GM18868 (cell line): Measurements from ENCODE around the gene TYROBP.
"Not testable (repeated sequence)": the region's sequence is repeated elsewhere in the genome, so short reads cannot be mapped to it uniquely, and the experiment has no call there.

Experiments
- ATAC-seq: cut with Tn5 transposase; IDR thresholded peaks from one replicate; pipeline ENCODE4 v1.9.1; 2021; ENCODE audit warnings: mild to moderate bottlenecking, moderate library complexity; ENCODE audit not compliant: unreplicated experiment

The TYROBP gene

GRCh38 chr19:35932291-35932936, 24.3 kb upstream of the TYROBP start:
- ATAC-seq, result no peak

DNA sequence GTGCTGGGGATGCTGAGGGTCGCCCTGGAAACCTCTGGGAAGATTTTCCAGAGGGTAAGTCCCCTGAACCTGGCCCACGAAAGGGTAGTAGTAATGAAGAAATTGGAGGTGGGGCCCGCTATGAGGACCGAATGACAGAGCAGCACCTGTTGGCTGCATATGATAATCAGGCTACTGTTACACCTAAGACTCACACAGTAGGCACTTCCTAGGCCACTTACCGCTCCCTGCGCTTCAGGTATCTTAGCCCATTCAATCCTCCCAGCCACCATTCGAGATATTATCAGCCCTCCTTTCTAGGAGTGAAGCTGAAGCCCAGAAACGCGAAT, 23.7 kb upstream of the TYROBP start:
- no peak for ATAC-seq

- peak; percentile 91 for ATAC-seq
Observed at GRCh38 chr19:35931161-35931873, 23.2 kb upstream of the TYROBP start.

GRCh38 chr19:35929876-35930275, 21.8 kb upstream of the TYROBP start:
- no peak for ATAC-seq

- no peak for ATAC-seq
Observed at GRCh38 chr19:35928507-35928906, 20.4 kb upstream of the TYROBP start.

GRCh38 chr19:35925501-35925900, 17.4 kb upstream of the TYROBP start:
- no peak for ATAC-seq

DNA sequence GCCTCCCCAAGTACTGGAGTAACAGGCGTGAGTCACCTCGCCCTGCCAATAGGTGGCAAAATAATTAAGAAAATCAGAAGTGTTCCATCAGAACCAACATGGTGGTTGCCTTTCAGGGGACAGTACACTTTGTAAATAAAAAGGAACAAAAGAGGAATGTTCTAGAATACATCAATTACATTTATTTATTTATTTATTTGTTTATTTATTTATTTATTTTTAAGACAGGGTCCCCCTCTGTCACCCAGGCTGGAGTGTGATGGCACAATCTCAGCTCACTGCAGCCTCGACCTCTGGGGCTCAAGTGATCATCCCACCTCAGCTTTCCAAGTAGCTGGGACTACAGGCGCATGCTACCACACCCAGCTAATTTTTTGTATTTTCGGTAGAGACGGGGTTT, 12.9 kb upstream of the TYROBP start:
- ATAC-seq, result no peak

GRCh38 chr19:35919306-35919705, 11.2 kb upstream of the TYROBP start:
- no peak for ATAC-seq

DNA sequence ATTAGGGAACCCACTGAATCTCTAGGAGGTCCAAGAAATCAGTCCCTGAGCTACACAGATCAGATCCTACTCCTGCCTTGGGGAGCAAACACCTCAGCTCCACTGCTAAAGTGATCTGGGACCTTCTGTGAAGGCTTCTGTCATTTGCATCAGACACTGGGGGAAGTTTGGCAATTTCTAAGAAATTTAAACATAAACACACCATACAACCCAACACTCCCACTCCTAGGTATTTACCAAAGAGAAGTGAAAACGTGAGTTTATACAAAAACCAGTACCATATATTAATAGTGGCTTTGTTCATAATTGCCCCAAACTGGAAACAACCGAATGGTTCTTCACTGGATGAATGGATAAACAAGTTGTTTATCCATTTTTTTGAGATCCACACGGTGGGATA, 7.3 kb upstream of the TYROBP start:
- ATAC-seq, result no peak

- ATAC-seq, result no peak
Observed at GRCh38 chr19:35913589-35913988, 5.5 kb upstream of the TYROBP start.

DNA sequence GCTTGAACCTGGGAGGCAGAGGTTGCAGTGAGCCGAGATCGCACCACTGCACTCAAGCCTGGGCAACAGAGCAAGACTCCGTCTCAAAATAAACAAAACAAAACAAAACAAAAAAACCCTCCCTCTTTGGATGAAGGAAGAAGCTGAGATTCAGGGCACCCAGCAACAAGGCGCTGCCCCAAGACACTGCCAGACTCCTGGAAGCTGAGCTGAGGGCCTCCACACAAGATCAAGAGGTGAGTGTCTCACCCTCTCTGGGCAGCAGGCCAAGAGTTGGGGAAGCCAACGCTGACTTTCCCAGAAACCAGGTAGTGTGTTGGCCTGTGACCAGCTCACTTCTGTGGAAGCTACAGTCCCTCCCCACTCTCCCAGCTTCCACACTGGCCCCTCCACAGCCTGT, 3.7 kb upstream of the TYROBP start:
- no peak for ATAC-seq

DNA sequence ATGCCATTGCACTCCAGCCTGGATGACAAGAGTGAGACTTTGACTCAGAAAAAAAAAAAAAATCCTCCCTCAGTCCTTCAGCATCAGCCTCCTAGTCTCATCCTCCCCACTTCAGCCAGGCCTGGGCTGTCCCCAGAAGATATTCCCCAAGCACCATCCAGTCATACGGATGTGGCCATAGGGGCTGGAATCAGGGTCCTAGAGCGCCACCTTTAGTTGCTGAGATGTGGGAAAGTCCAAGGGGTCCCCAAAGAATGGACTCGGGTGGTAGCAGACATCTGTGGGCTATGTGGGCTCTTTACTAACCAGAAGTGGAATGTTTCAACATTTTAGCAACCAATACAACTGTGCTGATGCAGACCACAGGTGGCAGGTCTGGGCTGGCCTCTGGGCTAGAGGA, 3.1 kb upstream of the TYROBP start:
- no peak for ATAC-seq

GRCh38 chr19:35910355-35910754, 2.3 kb upstream of the TYROBP start:
- ATAC-seq, result not testable (repeated sequence)

DNA sequence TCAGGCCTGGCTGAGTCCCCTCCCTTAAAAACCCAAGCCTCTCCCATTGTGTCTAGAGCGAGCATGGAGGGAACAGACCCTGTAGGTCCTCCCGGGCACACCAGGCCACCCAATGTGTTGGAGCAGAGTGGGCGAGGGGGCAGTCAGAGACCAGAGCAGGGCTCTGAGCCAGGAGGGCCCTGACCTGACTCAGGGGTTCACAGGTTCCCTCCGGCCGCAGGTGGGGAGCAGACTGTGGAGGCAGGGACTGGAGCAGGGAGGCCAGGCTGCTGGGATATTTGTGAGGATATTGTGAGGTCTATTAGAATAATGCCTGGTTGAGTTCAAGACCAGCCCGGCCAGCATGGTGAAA, 1.6 kb upstream of the TYROBP start:
- ATAC-seq, result no peak

DNA sequence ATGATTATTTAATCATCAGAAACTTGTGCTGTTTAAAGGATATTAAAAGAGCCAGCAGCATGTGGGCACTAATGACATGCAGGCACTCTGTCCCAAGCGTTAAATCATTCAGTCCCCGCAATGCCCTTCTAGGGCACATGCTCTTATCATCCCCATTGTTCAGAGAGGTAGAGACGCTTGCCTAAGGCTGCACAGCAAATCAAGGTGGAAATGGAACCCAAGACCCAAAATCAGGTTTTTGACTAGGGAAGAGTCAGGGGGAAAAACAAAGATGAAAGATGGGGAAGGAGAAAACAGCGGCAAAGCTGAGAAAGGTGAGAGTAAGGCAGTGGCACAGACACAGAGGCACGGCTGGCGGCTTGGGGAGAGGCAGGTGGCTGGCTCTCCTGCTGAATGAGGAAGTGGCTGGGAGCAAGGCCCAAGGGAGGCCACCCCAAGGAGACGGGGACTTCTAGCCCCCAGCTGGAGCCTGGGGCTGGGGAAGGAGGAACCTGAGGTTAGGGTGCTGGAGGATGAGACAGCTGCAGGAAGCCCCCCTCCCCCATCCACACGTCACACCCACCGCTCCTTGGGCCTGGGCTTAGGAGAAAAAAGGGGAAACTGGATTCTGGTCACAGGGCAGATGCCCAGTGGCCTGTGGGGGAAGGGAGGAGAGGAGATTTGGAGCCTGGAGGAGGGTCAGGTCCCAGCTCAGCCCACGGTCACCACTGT, 1.0 kb upstream of the TYROBP start:
- ATAC-seq, result peak; percentile 58

- no peak for ATAC-seq
Observed at GRCh38 chr19:35907377-35907745, 734 bp downstream of the TYROBP start.

DNA sequence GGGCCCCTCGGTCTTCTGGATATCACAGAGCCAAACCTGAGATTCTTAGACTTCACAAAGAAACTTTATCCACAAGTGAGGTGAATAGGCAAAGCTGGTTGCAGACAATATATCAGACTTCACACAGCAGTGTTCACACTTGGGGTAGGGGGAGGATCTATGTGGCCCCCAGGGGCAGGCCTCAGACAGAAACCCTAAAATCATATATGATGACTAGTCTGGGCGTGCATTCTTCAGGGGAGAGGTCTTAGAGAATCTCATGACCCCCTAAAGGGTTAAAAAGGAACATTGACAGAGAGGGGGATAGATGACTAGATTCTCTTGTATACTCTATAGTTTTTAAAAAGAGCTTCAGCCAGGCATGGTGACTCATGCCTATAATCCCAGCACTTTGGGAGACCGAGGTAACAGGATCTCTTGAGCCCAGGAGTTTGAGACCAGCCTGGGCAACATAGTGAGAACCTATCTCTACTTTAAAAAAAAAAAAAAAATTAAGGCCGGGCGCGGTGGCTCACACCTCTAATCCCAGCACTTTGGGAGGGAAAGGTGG, 2.8 kb downstream of the TYROBP start:
- no peak for ATAC-seq

DNA sequence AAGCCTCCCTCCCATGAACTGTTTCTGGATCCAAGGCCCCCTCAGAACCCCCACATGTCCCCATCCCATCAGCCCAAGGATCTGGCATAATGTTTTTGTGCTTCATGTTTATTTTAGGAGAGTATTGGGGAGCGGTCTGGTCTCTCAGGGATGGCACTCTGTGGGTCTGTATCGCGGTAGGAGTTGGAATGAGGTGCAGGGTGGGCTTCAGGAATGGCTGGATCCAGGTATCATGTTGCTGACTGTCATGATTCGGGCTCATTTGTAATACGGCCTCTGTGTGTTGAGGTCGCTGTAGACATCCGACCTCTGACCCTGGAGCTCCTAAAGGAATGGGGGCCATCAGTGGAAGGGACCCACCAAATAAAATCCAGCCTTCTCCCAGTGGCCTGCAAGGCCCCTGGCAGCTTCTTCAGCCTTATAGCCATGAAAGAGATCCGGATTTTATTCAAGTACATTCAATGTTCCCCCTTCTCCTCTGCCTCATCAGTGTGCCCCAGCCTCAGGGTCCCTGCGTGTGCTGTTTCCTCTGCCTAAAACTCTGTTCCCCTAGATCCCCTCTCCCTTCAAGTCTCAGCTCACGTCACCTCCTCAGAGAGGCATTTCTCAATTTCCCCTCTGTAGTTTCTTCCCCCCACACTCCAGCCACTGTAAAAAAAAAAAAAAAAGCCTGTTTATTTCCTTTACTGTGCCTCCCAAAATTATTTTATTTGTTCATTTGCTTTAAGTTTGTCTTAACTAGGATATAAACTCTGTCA, 3.6 kb downstream of the TYROBP start:
- no peak for ATAC-seq

DNA sequence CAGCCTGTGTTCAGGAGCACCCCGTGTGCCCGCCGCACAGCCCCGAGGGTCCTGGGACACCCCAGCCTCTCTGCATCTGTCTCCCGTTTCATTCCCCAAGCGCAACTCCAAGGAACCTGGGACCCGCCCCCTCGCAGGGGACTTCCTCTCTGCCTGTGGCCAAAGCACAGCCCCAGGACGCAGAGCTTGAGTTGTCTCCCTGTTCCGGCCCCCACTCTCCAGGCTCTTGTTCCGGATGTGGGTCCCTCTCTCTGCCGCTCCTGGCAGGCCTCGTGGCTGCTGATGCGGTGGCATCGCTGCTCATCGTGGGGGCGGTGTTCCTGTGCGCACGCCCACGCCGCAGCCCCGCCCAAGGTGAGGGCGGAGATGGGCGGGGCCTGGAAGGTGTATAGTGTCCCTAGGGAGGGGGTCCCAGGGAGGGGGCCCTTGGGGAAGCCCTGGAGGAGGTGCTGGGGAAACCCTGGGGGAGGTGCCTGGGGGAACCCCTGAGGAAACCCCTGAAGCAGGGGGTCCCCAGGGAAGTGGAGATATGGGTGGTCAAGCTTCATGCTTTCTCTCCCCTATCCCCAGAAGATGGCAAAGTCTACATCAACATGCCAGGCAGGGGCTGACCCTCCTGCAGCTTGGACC, 4.4 kb downstream of the TYROBP start:
- no peak for ATAC-seq

DNA sequence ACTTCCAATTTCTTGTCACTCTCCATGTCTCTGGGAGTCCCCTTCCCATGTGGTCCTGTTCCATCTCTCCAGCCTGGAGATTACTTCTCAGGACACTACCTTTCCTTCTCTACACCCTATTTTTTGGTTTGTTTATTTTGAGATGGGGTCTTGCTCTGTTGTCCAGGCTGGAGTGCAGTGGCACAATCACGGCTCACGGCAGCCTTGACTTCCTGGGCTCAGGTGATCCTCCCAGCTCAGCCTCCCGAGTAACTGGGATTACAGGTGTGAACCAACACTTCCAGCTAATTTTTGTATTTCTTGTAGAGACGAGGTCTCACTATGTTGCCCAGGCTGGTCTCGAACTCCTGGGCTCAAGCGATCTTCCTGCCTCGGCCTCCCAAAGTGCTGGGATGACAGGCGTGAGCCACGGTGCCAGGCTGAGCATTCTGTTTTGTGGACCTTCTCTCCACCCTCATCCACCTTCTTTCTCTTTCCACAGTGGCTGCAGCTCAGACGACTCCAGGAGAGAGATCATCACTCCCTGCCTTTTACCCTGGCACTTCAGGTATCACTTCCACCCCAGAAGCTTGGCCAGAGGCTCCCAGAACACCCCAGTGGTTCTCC, 5.1 kb downstream of the TYROBP start:
- ATAC-seq, result no peak
